ENCODE measurements around the gene UVRAG. TPM values are rescaled to one million over a fixed set of nuclear protein-coding genes. Genes with fewer than 3 reads are reported as not detected.

The UVRAG gene
- total and polyA plus RNA-seq, 2 of the 13 experiments (the other 11 are each of a cell fraction or from before 2014, with no cell fraction given): 9.7 to 17.3 TPM

DNA sequence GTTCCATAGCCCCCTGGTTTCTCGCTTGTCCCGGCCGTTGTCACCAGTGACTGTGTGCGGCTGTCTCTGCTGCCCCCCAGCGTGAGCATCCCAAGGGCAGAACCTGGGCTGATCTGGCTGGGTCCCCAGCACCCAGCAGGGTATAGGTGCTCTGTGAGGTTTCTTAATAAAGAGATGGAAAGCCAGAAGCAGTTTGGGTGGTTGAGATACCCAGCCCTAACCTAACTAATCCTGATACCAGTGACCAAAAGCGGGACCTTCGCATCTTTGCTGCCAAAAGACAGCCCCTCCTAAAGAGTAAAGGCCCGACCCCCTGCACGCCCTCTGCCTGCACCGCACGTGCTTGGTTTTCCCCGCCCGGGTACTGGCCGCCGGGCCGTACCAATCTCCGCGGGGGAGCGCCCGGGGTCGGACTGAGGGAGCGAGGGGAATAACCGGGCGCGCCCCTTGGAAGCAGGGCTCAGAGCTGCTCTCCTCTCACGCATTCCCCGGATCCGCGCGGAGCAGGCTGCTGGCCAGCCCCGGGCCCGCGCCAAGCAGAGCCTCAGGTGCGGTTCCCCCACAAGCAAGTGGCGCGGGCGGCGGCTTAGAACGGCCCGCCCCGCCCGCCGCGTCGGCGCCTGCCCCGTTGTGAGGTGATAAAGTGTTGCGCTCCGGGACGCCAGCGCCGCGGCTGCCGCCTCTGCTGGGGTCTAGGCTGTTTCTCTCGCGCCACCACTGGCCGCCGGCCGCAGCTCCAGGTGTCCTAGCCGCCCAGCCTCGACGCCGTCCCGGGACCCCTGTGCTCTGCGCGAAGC, 46.7 kb upstream of the UVRAG start, which contains the start of gene DGAT2:
TSS of gene DGAT2 (plus strand) at position 667 of the 797 bp plus-strand sequence. CDS start 214 bp downstream, outside the sequence.
- ATAC-seq: peak; percentile 90
- Histone ChIP-seq H3K27me3 (ENCODE audit: control insufficient read depth in 1 of 2, insufficient read depth in 2 of 2, low read length in 2 of 2) (no peaks in the 10 kb centered on the region), H3K4me2 (ENCODE audit: low read depth, low read length) (peak within 1 kb of the TSS; percentile 95), H3K9me3 (ENCODE audit: low read length) (no peaks in the 10 kb centered on the region), H3K4me1 (ENCODE audit: insufficient read depth, low read length) (peaks cover 73% of the 10 kb centered on the region), H3K79me2 (ENCODE audit: insufficient read depth, low read length) (peaks cover 35% of the 10 kb centered on the region), H2AFZ (ENCODE audit: low read length) (no peak within 1 kb of the TSS), H4K20me1 (ENCODE audit: insufficient read depth, low read length) (no peaks in the 10 kb centered on the region), H3K36me3 (replicated peaks in 1 of 2; ENCODE audit: control insufficient read depth in 1 of 2, insufficient read depth in 2 of 2, low read length in 2 of 2) (no peaks in the 10 kb centered on the region), H3K4me3 (replicated peaks in 1 of 3; ENCODE audit: insufficient read depth in 1 of 3, low read depth in 2 of 3, low read length in 3 of 3) (peak within 1 kb of the TSS; percentile 74 to 81 (median 80)), H3K27ac (ENCODE audit: extremely low read length, insufficient read depth, low read length) (peak within 1 kb of the TSS; percentile 90), H3K9ac (ENCODE audit: insufficient read depth, low read depth, low read length) (peak within 1 kb of the TSS; percentile 85)
- in situ Hi-C loops (cut with HindIII; ENCODE audit: extremely low pct_ligation_motif_present, low pct_unique_long_range_greater_than_20kb) (loop anchor here (5.0 kb wide), 2 partner anchors 51 to 171 kb away; partner anchors contain the start of gene MOGAT2), intact Hi-C loops (cut with micrococcal nuclease; ENCODE audit: unreplicated experiment) (loop anchor here (1.0 to 5.0 kb wide), 5 partner anchors 16 to 222 kb away; no protein-coding TSS in a partner anchor)
- ChIA-PET CTCF (ENCODE audit: low intra/inter-chr PET ratio, low total read pairs) (interaction anchor here (0.7 to 3.6 kb wide), 6 partner anchors 35 to 220 kb away, joined by 3 to 38 read pairs (median 6); no protein-coding TSS in a partner anchor), POLR2A (interaction anchor here (1.0 to 4.1 kb wide), 6 partner anchors 9 to 47 kb away, joined by 4 to 62 read pairs (median 10); no protein-coding TSS in a partner anchor)
- FAIRE-seq: peak; percentile 66
- 0% methylated on average over 7 of the region's 66 CpGs for WGBS (ENCODE audit: low lambda C conversion rate)
- peak; percentile 84 for DNase-seq (ENCODE audit: low spot score)
- no TSS peak for BruUV-seq (replicated peaks)
- TF ChIP-seq, protein P1, sequence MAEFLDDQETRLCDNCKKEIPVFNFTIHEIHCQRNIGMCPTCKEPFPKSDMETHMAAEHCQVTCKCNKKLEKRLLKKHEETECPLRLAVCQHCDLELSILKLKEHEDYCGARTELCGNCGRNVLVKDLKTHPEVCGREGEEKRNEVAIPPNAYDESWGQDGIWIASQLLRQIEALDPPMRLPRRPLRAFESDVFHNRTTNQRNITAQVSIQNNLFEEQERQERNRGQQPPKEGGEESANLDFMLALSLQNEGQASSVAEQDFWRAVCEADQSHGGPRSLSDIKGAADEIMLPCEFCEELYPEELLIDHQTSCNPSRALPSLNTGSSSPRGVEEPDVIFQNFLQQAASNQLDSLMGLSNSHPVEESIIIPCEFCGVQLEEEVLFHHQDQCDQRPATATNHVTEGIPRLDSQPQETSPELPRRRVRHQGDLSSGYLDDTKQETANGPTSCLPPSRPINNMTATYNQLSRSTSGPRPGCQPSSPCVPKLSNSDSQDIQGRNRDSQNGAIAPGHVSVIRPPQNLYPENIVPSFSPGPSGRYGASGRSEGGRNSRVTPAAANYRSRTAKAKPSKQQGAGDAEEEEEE (CRISPR knock-in tag; IDR thresholded peaks at IDR 0.05; ENCODE audit: borderline replicate concordance): no peak
- TF ChIP-seq DNMT1 (CRISPR knock-in tag; IDR thresholded peaks at IDR 0.05) (0 out of 2 replicates have a peak, but pooled peaks have one; percentile 3), ZNF619 (CRISPR knock-in tag; IDR thresholded peaks at IDR 0.05) (no peak), ZNF674 (CRISPR knock-in tag; IDR thresholded peaks at IDR 0.05; ENCODE audit: low read depth) (peak; percentile 75), KDM3A (CRISPR knock-in tag; IDR thresholded peaks at IDR 0.05; ENCODE audit: low read depth) (no peak), MLLT10 (CRISPR knock-in tag; IDR thresholded peaks at IDR 0.05) (no peak), SOX13 (IDR thresholded peaks at IDR 0.05) (no peak), SOX13 (CRISPR knock-in tag; conservative IDR thresholded peaks at IDR 0.05 in 1 of 2, IDR thresholded peaks at IDR 0.05 in 1 of 2) (peak in 1 of 2 experiments; percentile 3; a peak in 1 of 4 replicates), SMYD3 (CRISPR knock-in tag; IDR thresholded peaks at IDR 0.05) (peak; percentile 96)
- TF ChIP-seq, protein P2, sequence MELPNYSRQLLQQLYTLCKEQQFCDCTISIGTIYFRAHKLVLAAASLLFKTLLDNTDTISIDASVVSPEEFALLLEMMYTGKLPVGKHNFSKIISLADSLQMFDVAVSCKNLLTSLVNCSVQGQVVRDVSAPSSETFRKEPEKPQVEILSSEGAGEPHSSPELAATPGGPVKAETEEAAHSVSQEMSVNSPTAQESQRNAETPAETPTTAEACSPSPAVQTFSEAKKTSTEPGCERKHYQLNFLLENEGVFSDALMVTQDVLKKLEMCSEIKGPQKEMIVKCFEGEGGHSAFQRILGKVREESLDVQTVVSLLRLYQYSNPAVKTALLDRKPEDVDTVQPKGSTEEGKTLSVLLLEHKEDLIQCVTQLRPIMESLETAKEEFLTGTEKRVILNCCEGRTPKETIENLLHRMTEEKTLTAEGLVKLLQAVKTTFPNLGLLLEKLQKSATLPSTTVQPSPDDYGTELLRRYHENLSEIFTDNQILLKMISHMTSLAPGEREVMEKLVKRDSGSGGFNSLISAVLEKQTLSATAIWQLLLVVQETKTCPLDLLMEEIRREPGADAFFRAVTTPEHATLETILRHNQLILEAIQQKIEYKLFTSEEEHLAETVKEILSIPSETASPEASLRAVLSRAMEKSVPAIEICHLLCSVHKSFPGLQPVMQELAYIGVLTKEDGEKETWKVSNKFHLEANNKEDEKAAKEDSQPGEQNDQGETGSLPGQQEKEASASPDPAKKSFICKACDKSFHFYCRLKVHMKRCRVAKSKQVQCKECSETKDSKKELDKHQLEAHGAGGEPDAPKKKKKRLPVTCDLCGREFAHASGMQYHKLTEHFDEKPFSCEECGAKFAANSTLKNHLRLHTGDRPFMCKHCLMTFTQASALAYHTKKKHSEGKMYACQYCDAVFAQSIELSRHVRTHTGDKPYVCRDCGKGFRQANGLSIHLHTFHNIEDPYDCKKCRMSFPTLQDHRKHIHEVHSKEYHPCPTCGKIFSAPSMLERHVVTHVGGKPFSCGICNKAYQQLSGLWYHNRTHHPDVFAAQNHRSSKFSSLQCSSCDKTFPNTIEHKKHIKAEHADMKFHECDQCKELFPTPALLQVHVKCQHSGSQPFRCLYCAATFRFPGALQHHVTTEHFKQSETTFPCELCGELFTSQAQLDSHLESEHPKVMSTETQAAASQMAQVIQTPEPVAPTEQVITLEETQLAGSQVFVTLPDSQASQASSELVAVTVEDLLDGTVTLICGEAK (IDR thresholded peaks at IDR 0.05): no peak
- TF ChIP-seq, protein P2 (CRISPR knock-in tag; IDR thresholded peaks at IDR 0.05): no peak; the same call in none of the 2 replicates

Measured in HepG2 (cell line).